PC-9 (cell line): ENCODE data around the gene PALLD. TPM values are rescaled to one million over a fixed set of nuclear protein-coding genes. Genes with fewer than 3 reads are reported as not detected.

Experiments
- BruUV-seq: library from RNA; stranded (reverse); fragments of 400-500 nt; replicated peaks from 2 replicates; lab custom pipeline; 2021; lab: Mats Ljungman, UMichigan
- CTCF ChIA-PET: fragments of 300-600 bp; sonication (Branson Sonifier 250); formaldehyde crosslinking; loops from one replicate; lab custom pipeline; 2022; ENCODE audit warnings: antibody characterized with exemption; lab: Charles Lee
- POLR2A ChIA-PET: fragments of 300-600 bp; sonication (Branson Sonifier 250); formaldehyde crosslinking; loops from one replicate; lab custom pipeline; 2022; ENCODE audit warnings: antibody characterized with exemption; ENCODE audit not compliant: unreplicated experiment; lab: Charles Lee
- DNase-seq, 2 experiments: peaks; one replicate each; pipeline versions ENCODE4 v3.0.0 to v3.0.0-alpha.2; 2015 to 2022; ENCODE audit warnings: mixed read lengths in 1 of 2
- H2AFZ ChIP-seq: fragments of 200-600 bp; sonication (generic); 2 replicates; pipeline ENCODE4 v1.8.1; 2017; ENCODE audit warnings: antibody characterized with exemption
- H3F3A ChIP-seq: fragments of 200-600 bp; sonication (generic); 2 replicates; pipeline ENCODE4 v1.8.1; 2017; ENCODE audit warnings: antibody characterized with exemption, mild to moderate bottlenecking, low read depth; ENCODE audit not compliant: insufficient read depth
- H3K27ac ChIP-seq: fragments of 200-600 bp; sonication (generic); 2 replicates; pipeline ENCODE4 v1.6.1; 2016; ENCODE audit warnings: mixed run types
- H3K27me3 ChIP-seq: fragments of 200-600 bp; sonication (generic); 2 replicates; pipeline ENCODE4 v1.6.1; 2016; ENCODE audit warnings: low read depth, mixed run types; ENCODE audit not compliant: insufficient read depth
- H3K36me3 ChIP-seq: fragments of 200-600 bp; sonication (generic); 2 replicates; pipeline ENCODE4 v1.6.1; 2016; ENCODE audit warnings: low read depth, mixed run types
- H3K4me1 ChIP-seq: fragments of 200-600 bp; sonication (generic); replicated peaks from 2 replicates; pipeline ENCODE4 v1.6.1; 2016; ENCODE audit warnings: mixed run types; ENCODE audit not compliant: insufficient read depth
- H3K4me2 ChIP-seq: fragments of 200-600 bp; sonication (generic); 2 replicates; pipeline ENCODE4 v1.6.1; 2017; ENCODE audit warnings: mixed run types
- H3K4me3 ChIP-seq: fragments of 200-600 bp; sonication (generic); 2 replicates; pipeline ENCODE4 v1.6.1; 2016; ENCODE audit warnings: mixed run types
- H3K79me2 ChIP-seq: fragments of 200-600 bp; sonication (generic); 2 replicates; pipeline ENCODE4 v1.6.1; 2017; ENCODE audit warnings: low read depth, mixed run types
- H3K9me2 ChIP-seq: fragments of 200-600 bp; sonication (generic); 2 replicates; pipeline ENCODE4 v1.8.1; 2017; ENCODE audit warnings: mild to moderate bottlenecking; ENCODE audit not compliant: insufficient read depth
- H3K9me3 ChIP-seq: fragments of 200-600 bp; sonication (generic); 2 replicates; pipeline ENCODE4 v1.8.1; 2016; ENCODE audit warnings: low read depth; ENCODE audit not compliant: insufficient read depth
- H4K20me1 ChIP-seq: fragments of 200-600 bp; sonication (generic); 2 replicates; pipeline ENCODE4 v1.8.1; 2017; ENCODE audit not compliant: insufficient read depth
- EZH2 ChIP-seq: fragments of 200-600 bp; sonication (generic); IDR thresholded peaks from 2 replicates; pipeline ENCODE4 v1.8.0; 2017; ENCODE audit warnings: antibody characterized with exemption, low read depth
- intact Hi-C: fragments of 100-400 bp; cut with micrococcal nuclease; formaldehyde crosslinking; loops from one replicate; pipeline ENCODE4 v1.10.0; 2022; ENCODE audit not compliant: unreplicated experiment
- total RNA-seq: library from RNA; stranded (reverse); gene quantifications from 2 replicates; pipeline ENCODE4 v1.2.3, GENCODE V29; 2021
- TF ChIP-seq, protein P1 (sequence below): fragments of 200-600 bp; sonication (generic); conservative IDR thresholded peaks from 2 replicates; pipeline ENCODE4 v1.6.1; 2017; ENCODE audit warnings: mixed run types, antibody characterized with exemption, mild to moderate bottlenecking, moderate library complexity

Gene PALLD
- total RNA-seq, 1 experiment from 2014 or later, result 156 TPM

DNA sequence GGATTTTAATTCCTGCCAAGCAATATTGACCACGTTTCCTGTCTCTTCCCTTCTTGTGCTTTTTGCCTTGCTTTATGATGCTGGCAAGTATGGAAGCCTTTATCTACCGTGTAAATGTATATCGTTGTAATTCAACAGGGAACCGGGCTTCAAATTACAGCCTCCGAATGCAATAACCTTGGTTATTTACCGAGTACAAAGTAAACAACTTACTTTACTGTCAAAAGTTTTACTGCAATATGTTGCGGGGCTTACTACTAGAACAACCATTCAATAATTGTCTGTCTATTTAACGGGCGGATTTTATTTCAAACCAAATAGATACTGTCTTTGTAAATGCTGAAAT, 73.1 kb downstream of the PALLD start:
- no peaks in the 10 kb centered on the region for H3K9me3 ChIP-seq
- no peak overlapping the region for H2AFZ ChIP-seq
- H3K4me3 ChIP-seq, result no peak overlapping the region
- H3K27me3 ChIP-seq, result no peaks in the 10 kb centered on the region
- H3K36me3 ChIP-seq, result no peaks in the 10 kb centered on the region
- ChIA-PET POLR2A (no interaction called here), CTCF (no interaction called here)
- no peak overlapping the region for H3K4me2 ChIP-seq
- no TSS peak for BruUV-seq
- no peak overlapping the region for H3K27ac ChIP-seq
- H3K9me2 ChIP-seq, result no peaks in the 10 kb centered on the region
- intact Hi-C loops, result loop anchor here (2.0 kb wide), 1 partner anchor 15 kb away; no protein-coding TSS in a partner anchor
- DNase-seq, result no peak
- no peaks in the 10 kb centered on the region for H3K4me1 ChIP-seq
- H3K79me2 ChIP-seq, result no peaks in the 10 kb centered on the region
- H4K20me1 ChIP-seq, result no peaks in the 10 kb centered on the region
- TF ChIP-seq, protein P1, sequence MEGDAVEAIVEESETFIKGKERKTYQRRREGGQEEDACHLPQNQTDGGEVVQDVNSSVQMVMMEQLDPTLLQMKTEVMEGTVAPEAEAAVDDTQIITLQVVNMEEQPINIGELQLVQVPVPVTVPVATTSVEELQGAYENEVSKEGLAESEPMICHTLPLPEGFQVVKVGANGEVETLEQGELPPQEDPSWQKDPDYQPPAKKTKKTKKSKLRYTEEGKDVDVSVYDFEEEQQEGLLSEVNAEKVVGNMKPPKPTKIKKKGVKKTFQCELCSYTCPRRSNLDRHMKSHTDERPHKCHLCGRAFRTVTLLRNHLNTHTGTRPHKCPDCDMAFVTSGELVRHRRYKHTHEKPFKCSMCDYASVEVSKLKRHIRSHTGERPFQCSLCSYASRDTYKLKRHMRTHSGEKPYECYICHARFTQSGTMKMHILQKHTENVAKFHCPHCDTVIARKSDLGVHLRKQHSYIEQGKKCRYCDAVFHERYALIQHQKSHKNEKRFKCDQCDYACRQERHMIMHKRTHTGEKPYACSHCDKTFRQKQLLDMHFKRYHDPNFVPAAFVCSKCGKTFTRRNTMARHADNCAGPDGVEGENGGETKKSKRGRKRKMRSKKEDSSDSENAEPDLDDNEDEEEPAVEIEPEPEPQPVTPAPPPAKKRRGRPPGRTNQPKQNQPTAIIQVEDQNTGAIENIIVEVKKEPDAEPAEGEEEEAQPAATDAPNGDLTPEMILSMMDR, result no peak
- TF ChIP-seq EZH2, result no peak
- H3F3A ChIP-seq, result no peaks in the 10 kb centered on the region

DNA sequence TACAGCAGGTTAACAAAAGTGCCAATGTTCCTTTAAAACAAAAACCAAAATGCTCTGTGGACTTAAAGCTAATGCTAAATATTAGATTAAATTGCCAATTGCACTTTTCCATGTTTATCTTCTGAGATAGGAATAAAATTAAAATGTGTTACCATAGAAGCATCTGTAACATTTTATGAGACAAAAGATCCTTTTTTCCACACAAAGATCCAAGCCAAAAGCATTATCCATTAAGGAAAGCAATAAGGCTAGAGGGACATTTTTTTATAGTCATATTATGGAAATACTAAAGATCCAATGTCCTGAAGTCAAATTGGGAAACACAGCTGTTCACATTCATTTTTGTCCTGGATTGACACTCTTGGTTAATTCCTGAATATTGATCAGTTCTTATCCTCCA, 73.6 kb downstream of the PALLD start:
- Histone ChIP-seq H3K4me1 (no peaks in the 10 kb centered on the region), H3K9me2 (no peaks in the 10 kb centered on the region), H3K27me3 (no peaks in the 10 kb centered on the region), H3F3A (no peaks in the 10 kb centered on the region), H3K79me2 (no peaks in the 10 kb centered on the region), H3K27ac (no peak overlapping the region), H3K4me2 (no peak overlapping the region), H4K20me1 (no peaks in the 10 kb centered on the region), H3K4me3 (no peak overlapping the region), H2AFZ (no peak overlapping the region), H3K9me3 (no peaks in the 10 kb centered on the region), H3K36me3 (no peaks in the 10 kb centered on the region)
- TF ChIP-seq EZH2, result no peak
- TF ChIP-seq, protein P1, result no peak
- CTCF ChIA-PET, result interaction anchor here (0.6 kb wide), 1 partner anchor 83 kb away, joined by 3 read pairs; no protein-coding TSS in a partner anchor
- no peak for DNase-seq
- BruUV-seq, result no TSS peak
- POLR2A ChIA-PET, result interaction anchor here (0.5 kb wide), 2 partner anchors 48 to 74 kb away, joined by 5 to 8 read pairs; partner anchors contain the start of gene PALLD
- intact Hi-C loops, result no loop called here

DNA sequence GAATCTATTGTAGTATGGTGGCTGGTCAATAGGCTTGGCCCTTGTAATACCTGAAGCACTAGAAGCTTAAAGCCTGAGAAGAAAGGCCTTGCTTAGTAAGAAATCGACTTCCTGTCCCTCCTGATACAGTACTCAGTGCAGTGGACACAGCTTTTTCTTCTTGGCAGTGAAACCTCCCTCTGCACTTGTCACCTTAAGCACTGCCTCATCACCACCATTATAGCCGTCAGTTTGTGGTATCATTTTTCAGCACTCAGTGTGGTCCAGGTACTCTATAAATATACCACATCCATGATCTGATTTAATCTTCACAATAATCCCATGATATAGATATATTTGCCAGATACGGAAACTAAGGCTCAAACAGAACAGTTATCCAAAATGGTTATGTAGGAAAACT, 75.2 kb downstream of the PALLD start:
- TF ChIP-seq, protein P1, result no peak
- TF ChIP-seq EZH2, result no peak
- no peaks in the 10 kb centered on the region for H3K79me2 ChIP-seq
- H3F3A ChIP-seq, result no peaks in the 10 kb centered on the region
- no peaks in the 10 kb centered on the region for H3K27me3 ChIP-seq
- H3K9me2 ChIP-seq, result no peaks in the 10 kb centered on the region
- H4K20me1 ChIP-seq, result no peaks in the 10 kb centered on the region
- H3K36me3 ChIP-seq, result no peaks in the 10 kb centered on the region
- intact Hi-C loops, result no loop called here
- H3K27ac ChIP-seq, result no peak overlapping the region
- no peaks in the 10 kb centered on the region for H3K9me3 ChIP-seq
- no peak overlapping the region for H3K4me2 ChIP-seq
- no peak overlapping the region for H2AFZ ChIP-seq
- no peak for DNase-seq
- POLR2A ChIA-PET, result no interaction called here
- no TSS peak for BruUV-seq
- H3K4me1 ChIP-seq, result no peaks in the 10 kb centered on the region
- CTCF ChIA-PET, result no interaction called here
- no peak overlapping the region for H3K4me3 ChIP-seq
